Effector memory CD8-positive, alpha-beta T cell (primary cell): Measurements from ENCODE around the gene POLR2H.

Experiments used
- ATAC-seq: fragments of 150-1000 bp; cut with Tn5 transposase; replicated peaks from 2 replicates; pipeline ENCODE4 v1.10.0; 2021; ENCODE audit warnings: mild to moderate bottlenecking, moderate library complexity
- DNase-seq, 3 experiments: peaks; one replicate each; pipeline ENCODE4 v3.0.0; 2021
- H3K27ac Mint-ChIP-seq, 2 donors: one replicate each; pipeline ENCODE4 v1.8.0; 2022; ENCODE audit warnings: mild to moderate bottlenecking in 2 of 2, mixed read lengths in 2 of 2, moderate library complexity in 2 of 2
- H3K27me3 Mint-ChIP-seq, 2 donors: one replicate each; pipeline ENCODE4 v1.8.0; 2022; ENCODE audit warnings: mixed read lengths in 2 of 2
- H3K36me3 Mint-ChIP-seq: one replicate; pipeline ENCODE4 v1.8.0; 2022; ENCODE audit warnings: mild to moderate bottlenecking, moderate library complexity, mixed read lengths; ENCODE audit not compliant: insufficient read depth
- H3K4me1 Mint-ChIP-seq, 2 donors: one replicate each; pipeline ENCODE4 v1.8.0; 2022; ENCODE audit warnings: low read depth in 2 of 2, mixed read lengths in 2 of 2
- H3K4me3 Mint-ChIP-seq, 2 donors: one replicate each; pipeline ENCODE4 v1.8.0; 2022; ENCODE audit warnings: mild to moderate bottlenecking in 2 of 2, mixed read lengths in 2 of 2, moderate library complexity in 2 of 2
- H3K9me3 Mint-ChIP-seq, 2 donors: one replicate each; pipeline ENCODE4 v1.8.0; 2022; ENCODE audit warnings: mixed read lengths in 2 of 2

POLR2H gene

GRCh38 chr3:184325715-184326369 is 35.7 kb upstream of the POLR2H start:
- H3K27ac Mint-ChIP-seq: no peak overlapping the region
- ATAC-seq: no peak
- no peaks in the 10 kb centered on the region for H3K9me3 Mint-ChIP-seq

GRCh38 chr3:184327171-184327570 is 34.3 kb upstream of the POLR2H start:
- ATAC-seq (no peak), DNase-seq (no peak)
- peaks cover 88% of the 10 kb centered on the region for H3K36me3 Mint-ChIP-seq
- H3K27ac Mint-ChIP-seq: no peak overlapping the region
- H3K4me3 Mint-ChIP-seq: no peak overlapping the region
- no peaks in the 10 kb centered on the region for H3K9me3 Mint-ChIP-seq
- H3K4me1 Mint-ChIP-seq: peaks cover 8 to 10% of the 10 kb centered on the region in 2 donors
- H3K27me3 Mint-ChIP-seq: no peaks in the 10 kb centered on the region

More at GRCh38 chr3:184325715-184326369, 35.7 kb upstream of the POLR2H start:
- peaks cover 92% of the 10 kb centered on the region for H3K36me3 Mint-ChIP-seq
- H3K27me3 Mint-ChIP-seq: no peaks in the 10 kb centered on the region
- H3K4me1 Mint-ChIP-seq: peaks cover 3 to 13% of the 10 kb centered on the region in 2 donors
- no peak overlapping the region for H3K4me3 Mint-ChIP-seq
- no peak for DNase-seq

GRCh38 chr3:184328516-184328915 is 33.0 kb upstream of the POLR2H start:
- H3K4me3 Mint-ChIP-seq: peak overlapping the region in 1 of 2 donors; percentile 8
- H3K9me3 Mint-ChIP-seq: no peaks in the 10 kb centered on the region
- ATAC-seq (no peak), DNase-seq (no peak)
- peaks cover 90% of the 10 kb centered on the region for H3K36me3 Mint-ChIP-seq
- H3K27me3 Mint-ChIP-seq: no peaks in the 10 kb centered on the region
- peaks cover 9 to 10% of the 10 kb centered on the region in 2 donors for H3K4me1 Mint-ChIP-seq
- peak overlapping the region in 1 of 2 donors; percentile 0 for H3K27ac Mint-ChIP-seq

GRCh38 chr3:184332370-184333090 is 29.0 kb upstream of the POLR2H start:
- H3K4me1 Mint-ChIP-seq: peaks cover 30 to 31% of the 10 kb centered on the region in 2 donors
- H3K9me3 Mint-ChIP-seq: no peaks in the 10 kb centered on the region
- peak overlapping the region; percentile 73 to 75 for H3K27ac Mint-ChIP-seq
- ATAC-seq (no peak), DNase-seq (no peak)
- no peak overlapping the region for H3K4me3 Mint-ChIP-seq
- no peaks in the 10 kb centered on the region for H3K27me3 Mint-ChIP-seq
- H3K36me3 Mint-ChIP-seq: peaks cover 77% of the 10 kb centered on the region

- H3K9me3 Mint-ChIP-seq: no peaks in the 10 kb centered on the region
- peaks cover 36% of the 10 kb centered on the region in 2 donors for H3K4me1 Mint-ChIP-seq
- no peak overlapping the region for H3K4me3 Mint-ChIP-seq
- ATAC-seq: no peak
- H3K27me3 Mint-ChIP-seq: no peaks in the 10 kb centered on the region
- peaks cover 70% of the 10 kb centered on the region for H3K36me3 Mint-ChIP-seq
- no peak for DNase-seq
- peak overlapping the region; percentile 73 to 75 for H3K27ac Mint-ChIP-seq
These were observed 28.3 kb upstream of the POLR2H start for GRCh38 chr3:184333190-184333589.

GRCh38 chr3:184333700-184334099 is 27.8 kb upstream of the POLR2H start:
- Mint-ChIP-seq H3K9me3 (no peaks in the 10 kb centered on the region), H3K36me3 (peaks cover 65% of the 10 kb centered on the region), H3K4me1 (peaks cover 36% of the 10 kb centered on the region in 2 donors), H3K27ac (peak overlapping the region; percentile 73 to 75), H3K27me3 (no peaks in the 10 kb centered on the region), H3K4me3 (no peak overlapping the region)
- DNase-seq: no peak
- no peak for ATAC-seq

GRCh38 chr3:184334470-184335158 is 26.9 kb upstream of the POLR2H start:
- Mint-ChIP-seq H3K27ac (peak overlapping the region; percentile 73 to 75), H3K36me3 (peaks cover 56% of the 10 kb centered on the region), H3K27me3 (no peaks in the 10 kb centered on the region), H3K4me1 (peaks cover 35 to 36% of the 10 kb centered on the region in 2 donors), H3K9me3 (no peaks in the 10 kb centered on the region), H3K4me3 (peak overlapping the region; percentile 20 to 85)
- DNase-seq (peak; percentile 16 to 30 (median 26)), ATAC-seq (peak; percentile 31)

- H3K27me3 Mint-ChIP-seq: no peaks in the 10 kb centered on the region
- no peaks in the 10 kb centered on the region for H3K9me3 Mint-ChIP-seq
- no peak for ATAC-seq
- H3K4me3 Mint-ChIP-seq: peak overlapping the region; percentile 85
- H3K36me3 Mint-ChIP-seq: peaks cover 49% of the 10 kb centered on the region
- peaks cover 35 to 36% of the 10 kb centered on the region in 2 donors for H3K4me1 Mint-ChIP-seq
- peak overlapping the region; percentile 73 to 75 for H3K27ac Mint-ChIP-seq
- no peak for DNase-seq
These were observed 26.2 kb upstream of the POLR2H start for GRCh38 chr3:184335291-184335660.

- peak; percentile 86 to 92 (median 91) for DNase-seq
- H3K27me3 Mint-ChIP-seq: no peaks in the 10 kb centered on the region
- peaks cover 47% of the 10 kb centered on the region for H3K36me3 Mint-ChIP-seq
- no peaks in the 10 kb centered on the region for H3K9me3 Mint-ChIP-seq
- H3K4me1 Mint-ChIP-seq: peaks cover 35 to 36% of the 10 kb centered on the region in 2 donors
- ATAC-seq: peak; percentile 81
- peak overlapping the region; percentile 73 to 91 for H3K27ac Mint-ChIP-seq
- peak overlapping the region; percentile 85 for H3K4me3 Mint-ChIP-seq
These were observed 25.6 kb upstream of the POLR2H start for GRCh38 chr3:184335661-184336546.

GRCh38 chr3:184336547-184337398 is 24.7 kb upstream of the POLR2H start:
- peak overlapping the region; percentile 85 for H3K4me3 Mint-ChIP-seq
- H3K27ac Mint-ChIP-seq: peak overlapping the region; percentile 73 to 91
- H3K27me3 Mint-ChIP-seq: no peaks in the 10 kb centered on the region
- DNase-seq (no peak), ATAC-seq (no peak)
- peaks cover 31 to 35% of the 10 kb centered on the region in 2 donors for H3K4me1 Mint-ChIP-seq
- no peaks in the 10 kb centered on the region for H3K9me3 Mint-ChIP-seq
- peaks cover 42% of the 10 kb centered on the region for H3K36me3 Mint-ChIP-seq

GRCh38 chr3:184337399-184337714 is 24.2 kb upstream of the POLR2H start, which contains the start of gene FAM131A:
Gene FAM131A, plus strand, starts transcription at chr3:184337600. Its CDS starts 31 bp downstream, at chr3:184337631.
- Mint-ChIP-seq H3K4me1 (peaks cover 31 to 35% of the 10 kb centered on the region in 2 donors), H3K9me3 (no peaks in the 10 kb centered on the region), H3K27ac (peak within 1 kb of the TSS; percentile 73 to 91), H3K36me3 (peaks cover 39% of the 10 kb centered on the region), H3K4me3 (peak within 1 kb of the TSS; percentile 85), H3K27me3 (no peaks in the 10 kb centered on the region)
- ATAC-seq (no peak), DNase-seq (no peak)

GRCh38 chr3:184337981-184338380 is 23.5 kb upstream of the POLR2H start:
- Mint-ChIP-seq H3K9me3 (no peaks in the 10 kb centered on the region), H3K27ac (no peak overlapping the region)

More at GRCh38 chr3:184337981-184338380, 23.5 kb upstream of the POLR2H start:
- H3K27me3 Mint-ChIP-seq: no peaks in the 10 kb centered on the region
- H3K4me3 Mint-ChIP-seq: peak overlapping the region in 1 of 2 donors; percentile 25
- ATAC-seq (no peak), DNase-seq (no peak)
- H3K36me3 Mint-ChIP-seq: peaks cover 32% of the 10 kb centered on the region
- H3K4me1 Mint-ChIP-seq: peaks cover 31 to 35% of the 10 kb centered on the region in 2 donors
